ENCODE data around the gene TARM1. TPM values are rescaled to one million over a fixed set of nuclear protein-coding genes. Genes with fewer than 3 reads are reported as not detected.
A peak's percentile ranks its signal among the peaks of the same experiment; 100 is the strongest.

TARM1 gene
- total and polyA plus RNA-seq, 7 experiments from 2014 or later, result not detected

DNA sequence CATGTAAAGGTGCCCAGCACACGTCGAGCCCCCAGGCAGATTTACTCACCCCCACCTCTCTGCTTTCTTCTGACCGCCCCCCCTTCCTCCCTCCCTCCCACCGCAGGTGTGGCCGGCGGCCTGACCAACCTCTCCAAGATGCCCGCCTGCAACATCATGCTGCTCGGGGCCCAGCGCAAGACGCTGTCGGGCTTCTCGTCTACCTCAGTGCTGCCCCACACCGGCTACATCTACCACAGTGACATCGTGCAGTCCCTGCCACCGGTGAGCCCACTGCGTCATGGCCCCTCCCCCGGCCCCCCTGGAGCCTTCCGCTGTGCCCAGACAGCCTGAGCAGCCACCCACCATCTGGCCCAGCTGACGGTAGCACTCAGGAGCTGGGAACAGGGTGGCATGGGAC, 43.2 kb upstream of the TARM1 start:
- ChIA-PET CTCF (no interaction called here), POLR2A (interaction anchor here (1.9 kb wide), 1 partner anchor 9 kb away, joined by 11 read pairs; the partner anchor contains the start of genes PRPF31 and TFPT)
- no peak overlapping the region for H3K27ac Mint-ChIP-seq
- H3K4me1 Mint-ChIP-seq, result no peaks in the 10 kb centered on the region
- H3K27ac ChIP-seq (ENCODE audit: low read depth, low read length), result no peak overlapping the region
- H3K36me3 ChIP-seq (ENCODE audit: control insufficient read depth in 2 of 3, insufficient read depth in 3 of 3, low read length in 3 of 3), result peaks cover 9 to 98% (median 24%) of the 10 kb centered on the region in 3 experiments
- no peaks in the 10 kb centered on the region for H3K27me3 ChIP-seq (ENCODE audit: control insufficient read depth in 2 of 2, insufficient read depth in 2 of 2, low read length in 2 of 2)
- H3K4me1 ChIP-seq (ENCODE audit: control insufficient read depth in 2 of 2, insufficient read depth in 2 of 2, low read length in 2 of 2), result no peaks in the 10 kb centered on the region
- H3K4me3 Mint-ChIP-seq, result no peak overlapping the region
- no peak for ATAC-seq
- H3K4me3 ChIP-seq (ENCODE audit: low read length), result no peak overlapping the region
- no peaks in the 10 kb centered on the region for H3K9me3 Mint-ChIP-seq
- no peaks in the 10 kb centered on the region for H3K9me3 ChIP-seq (ENCODE audit: control insufficient read depth in 2 of 3, low read length in 3 of 3)
- DNase-seq, result no peak
- peaks cover 10 to 39% (median 14%) of the 10 kb centered on the region in 5 donors for H3K36me3 Mint-ChIP-seq
- H3K27me3 Mint-ChIP-seq, result no peaks in the 10 kb centered on the region
- intact Hi-C loops (cut with micrococcal nuclease), result no loop called here

DNA sequence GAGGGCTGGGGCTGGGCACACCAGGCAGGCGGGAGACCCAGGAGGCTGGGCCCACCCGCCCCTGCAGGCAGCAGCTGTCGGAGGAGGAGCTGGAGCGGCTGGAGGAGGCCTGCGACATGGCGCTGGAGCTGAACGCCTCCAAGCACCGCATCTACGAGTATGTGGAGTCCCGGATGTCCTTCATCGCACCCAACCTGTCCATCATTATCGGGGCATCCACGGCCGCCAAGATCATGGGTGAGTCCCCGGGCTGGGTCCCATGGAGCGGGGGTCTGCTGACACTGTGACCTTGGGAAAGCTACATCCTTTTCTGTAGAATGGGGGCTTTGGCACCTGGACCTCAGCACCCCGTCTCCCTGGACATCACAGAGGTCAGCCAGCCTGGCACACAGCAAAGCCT, 42.5 kb upstream of the TARM1 start:
- Histone ChIP-seq H3K4me3 (ENCODE audit: low read length) (no peak overlapping the region), H3K27ac (ENCODE audit: low read depth, low read length) (no peak overlapping the region), H3K27me3 (ENCODE audit: control insufficient read depth in 2 of 2, insufficient read depth in 2 of 2, low read length in 2 of 2) (no peaks in the 10 kb centered on the region), H3K9me3 (ENCODE audit: control insufficient read depth in 2 of 3, low read length in 3 of 3) (no peaks in the 10 kb centered on the region), H3K36me3 (ENCODE audit: control insufficient read depth in 2 of 3, insufficient read depth in 3 of 3, low read length in 3 of 3) (peaks cover 6 to 97% (median 24%) of the 10 kb centered on the region in 3 experiments), H3K4me1 (ENCODE audit: control insufficient read depth in 2 of 2, insufficient read depth in 2 of 2, low read length in 2 of 2) (no peaks in the 10 kb centered on the region)
- Mint-ChIP-seq H3K27ac (no peak overlapping the region), H3K36me3 (peaks cover 10 to 39% (median 14%) of the 10 kb centered on the region in 5 donors), H3K4me1 (no peaks in the 10 kb centered on the region), H3K9me3 (no peaks in the 10 kb centered on the region), H3K27me3 (no peaks in the 10 kb centered on the region), H3K4me3 (no peak overlapping the region)
- intact Hi-C loops (cut with micrococcal nuclease), result no loop called here
- ChIA-PET POLR2A (interaction anchor here (1.4 to 1.9 kb wide), 2 partner anchors 8 to 13 kb away, joined by 3 to 11 read pairs; partner anchors contain the start of genes PRPF31 and TFPT), CTCF (no interaction called here)
- DNase-seq (no peak), ATAC-seq (no peak)

DNA sequence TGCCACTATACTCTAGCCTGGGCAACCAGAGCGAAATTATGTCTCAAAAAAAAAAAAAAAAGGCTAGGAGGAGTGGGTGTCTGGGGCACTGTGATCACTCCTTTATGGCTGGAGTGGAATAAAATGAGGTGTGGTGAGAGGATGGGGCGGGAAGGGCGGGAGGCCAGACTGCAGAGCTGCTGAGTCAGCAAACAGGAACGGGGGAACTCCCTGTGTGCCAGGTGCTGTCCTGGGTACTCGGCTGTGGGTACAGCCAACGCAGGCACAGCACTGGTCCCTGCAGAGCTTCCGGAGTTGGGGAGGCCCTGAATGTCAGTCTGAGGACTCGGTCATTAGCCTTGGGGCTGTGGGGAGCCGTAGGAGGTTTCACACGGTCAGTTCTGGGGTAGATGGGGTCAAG, 40.1 kb upstream of the TARM1 start:
- no peaks in the 10 kb centered on the region for H3K27me3 Mint-ChIP-seq
- no peak overlapping the region for H3K27ac Mint-ChIP-seq
- Histone ChIP-seq H3K36me3 (ENCODE audit: control insufficient read depth in 2 of 3, insufficient read depth in 3 of 3, low read length in 3 of 3) (peaks cover 6 to 79% (median 18%) of the 10 kb centered on the region in 3 experiments), H3K4me3 (ENCODE audit: low read length) (no peak overlapping the region), H3K4me1 (ENCODE audit: control insufficient read depth in 2 of 2, insufficient read depth in 2 of 2, low read length in 2 of 2) (peaks cover 0 to 10% of the 10 kb centered on the region in 2 donors), H3K27me3 (ENCODE audit: control insufficient read depth in 2 of 2, insufficient read depth in 2 of 2, low read length in 2 of 2) (no peaks in the 10 kb centered on the region), H3K27ac (ENCODE audit: low read depth, low read length) (no peak overlapping the region), H3K9me3 (ENCODE audit: control insufficient read depth in 2 of 3, low read length in 3 of 3) (no peaks in the 10 kb centered on the region)
- peaks cover 5 to 19% (median 11%) of the 10 kb centered on the region in 7 donors for H3K4me1 Mint-ChIP-seq
- ChIA-PET CTCF (no interaction called here), POLR2A (no interaction called here)
- H3K36me3 Mint-ChIP-seq, result peaks cover 3 to 40% (median 9%) of the 10 kb centered on the region in 5 donors
- no peak for DNase-seq
- intact Hi-C loops (cut with micrococcal nuclease), result no loop called here
- no peak overlapping the region for H3K4me3 Mint-ChIP-seq
- no peak for ATAC-seq
- no peaks in the 10 kb centered on the region for H3K9me3 Mint-ChIP-seq

DNA sequence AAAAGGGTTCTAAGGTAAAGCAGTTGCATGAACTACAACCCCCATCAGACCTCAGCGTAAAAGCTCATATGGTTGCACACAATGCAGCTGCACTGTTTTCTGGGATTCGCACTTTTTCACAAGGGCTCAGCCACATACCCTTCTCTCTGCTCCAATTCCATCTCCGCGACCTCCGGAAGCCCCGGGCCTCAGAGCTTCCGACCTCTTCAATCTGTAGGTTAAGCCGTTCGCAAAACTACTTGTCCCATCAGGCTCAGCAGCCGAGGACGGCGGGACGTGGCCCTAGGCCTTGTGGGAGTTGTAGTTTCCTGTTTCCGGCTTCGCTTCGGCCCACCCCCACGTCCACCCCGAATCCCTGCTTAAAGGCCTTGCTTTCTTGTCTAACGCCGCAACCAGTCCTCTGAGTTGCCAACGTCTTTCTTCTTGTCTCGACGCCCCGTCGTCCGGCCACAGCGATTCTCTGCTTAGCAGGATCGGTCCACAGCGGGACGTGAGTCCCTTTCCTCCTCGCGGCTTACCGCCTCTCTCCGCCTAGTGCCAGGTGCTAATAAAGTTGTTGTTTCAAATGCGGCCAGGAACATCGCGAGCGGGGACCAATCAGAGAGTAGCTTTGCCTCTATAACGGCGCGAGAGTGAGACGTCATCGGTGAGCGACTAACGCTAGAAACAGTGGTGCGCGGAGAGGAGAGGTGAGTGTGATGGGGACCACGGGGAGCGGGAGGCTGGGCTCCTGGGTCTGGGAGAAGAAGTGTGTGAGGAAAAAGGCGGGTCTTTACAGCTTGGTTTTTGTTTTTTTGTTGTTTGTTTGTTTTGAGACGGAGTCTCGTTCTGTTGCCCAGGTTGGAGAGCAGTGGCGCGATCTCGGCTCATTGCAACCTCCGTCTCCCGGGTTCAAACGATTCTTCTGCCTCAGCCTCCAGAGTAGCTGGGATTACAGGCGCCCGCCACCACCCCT, 34.2 kb upstream of the TARM1 start, which contains the start of the genes PRPF31 and TFPT:
PRPF31 (plus strand) TSS at position 646 of the 955 bp plus-strand sequence. CDS start 2,525 bp downstream, outside the sequence.
TFPT (minus strand) TSS at position 549 of the 955 bp plus-strand sequence; CDS start at position 161, 388 bp downstream.
- ChIA-PET CTCF (interaction anchor here (0.6 to 1.5 kb wide), 5 partner anchors 17 to 151 kb away, joined by 3 to 4 read pairs (median 3); no protein-coding TSS in a partner anchor), POLR2A (interaction anchor here (0.8 to 5.0 kb wide), 17 partner anchors 9 to 1293 kb away, joined by 3 to 86 read pairs (median 4); partner anchors contain the start of genes CNOT3, LENG1, LENG8 and MBOAT7)
- H3K27me3 Mint-ChIP-seq, result peaks cover 0 to 2% (median 0%) of the 10 kb centered on the region in 5 donors
- peaks cover 23 to 48% (median 42%) of the 10 kb centered on the region in 7 donors for H3K4me1 Mint-ChIP-seq
- peak; percentile 92 for ATAC-seq
- Histone ChIP-seq H3K4me1 (ENCODE audit: control insufficient read depth in 2 of 2, insufficient read depth in 2 of 2, low read length in 2 of 2) (peaks cover 11 to 20% of the 10 kb centered on the region in 2 donors), H3K27ac (ENCODE audit: low read depth, low read length) (peak within 1 kb of the TSS; percentile 88), H3K36me3 (ENCODE audit: control insufficient read depth in 2 of 3, insufficient read depth in 3 of 3, low read length in 3 of 3) (peaks cover 0 to 33% (median 6%) of the 10 kb centered on the region in 3 experiments), H3K27me3 (ENCODE audit: control insufficient read depth in 2 of 2, insufficient read depth in 2 of 2, low read length in 2 of 2) (no peaks in the 10 kb centered on the region), H3K9me3 (ENCODE audit: control insufficient read depth in 2 of 3, low read length in 3 of 3) (no peaks in the 10 kb centered on the region), H3K4me3 (ENCODE audit: low read length) (peak within 1 kb of the TSS; percentile 94)
- H3K9me3 Mint-ChIP-seq, result peaks cover 0 to 5% (median 0%) of the 10 kb centered on the region in 11 donors
- DNase-seq, result peak; percentile 80 to 98 (median 97)
- intact Hi-C loops (cut with micrococcal nuclease), result loop anchor here (1.0 to 10.0 kb wide), 14 partner anchors 13 to 1002 kb away; partner anchors contain the start of genes CNOT3 (in 2 of the 2), LENG1 (in 2 of the 2), NDUFA3 (in 2 of the 2) and PPP1R12C (in 2 of the 2)
- peaks cover 7 to 20% (median 14%) of the 10 kb centered on the region in 5 donors for H3K36me3 Mint-ChIP-seq
- peak within 1 kb of the TSS; percentile 88 to 97 (median 94) for H3K27ac Mint-ChIP-seq
- H3K4me3 Mint-ChIP-seq, result peak within 1 kb of the TSS; percentile 86 to 96 (median 94)

DNA sequence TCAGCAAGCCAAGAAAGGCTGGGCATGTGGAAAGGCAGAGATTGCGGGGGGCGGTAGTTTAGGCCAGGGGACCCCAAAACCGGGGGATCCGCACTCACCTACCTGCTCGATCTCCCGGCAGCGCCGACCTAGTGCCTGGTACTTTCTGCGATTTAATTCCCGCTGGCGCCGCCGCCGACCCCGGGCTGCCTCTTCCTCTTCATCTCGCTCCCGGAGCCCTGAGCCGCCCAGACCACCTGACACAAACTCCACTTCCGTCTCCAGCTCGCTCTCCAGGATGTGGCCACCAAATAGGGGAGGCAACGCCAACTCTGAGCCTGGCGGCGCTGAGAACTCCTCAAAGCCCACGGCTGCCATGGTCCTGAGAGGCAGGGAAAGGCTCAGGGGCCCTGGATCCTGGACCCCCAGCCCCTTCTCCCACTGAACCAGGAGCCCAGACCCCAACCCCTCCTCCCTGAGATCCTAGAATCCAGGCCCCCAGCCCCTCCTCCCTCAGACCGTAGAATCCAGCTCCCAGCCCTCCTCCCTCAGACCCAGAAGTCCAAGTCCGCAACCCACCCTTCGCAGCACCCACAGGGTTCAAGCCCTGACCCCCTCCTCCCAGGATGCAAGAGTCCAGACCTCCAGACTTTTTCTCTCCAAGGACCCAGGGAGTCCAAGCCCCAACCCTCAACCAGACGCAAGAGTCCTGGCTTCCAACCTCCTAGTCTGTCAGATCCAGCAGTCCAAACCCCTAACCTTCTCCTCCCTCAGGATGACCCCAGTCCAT, 33.4 kb upstream of the TARM1 start:
- ChIA-PET POLR2A (interaction anchor here (0.5 to 5.0 kb wide), 17 partner anchors 10 to 1294 kb away, joined by 3 to 86 read pairs (median 4); partner anchors contain the start of genes CNOT3, LENG1, MBOAT7 and MYADM), CTCF (interaction anchor here (0.9 to 1.5 kb wide), 3 partner anchors 12 to 22 kb away, joined by 3 read pairs; no protein-coding TSS in a partner anchor)
- peak; percentile 21 for ATAC-seq
- Histone ChIP-seq H3K27ac (ENCODE audit: low read depth, low read length) (peak overlapping the region; percentile 88), H3K4me1 (ENCODE audit: control insufficient read depth in 2 of 2, insufficient read depth in 2 of 2, low read length in 2 of 2) (peaks cover 11 to 20% of the 10 kb centered on the region in 2 donors), H3K9me3 (ENCODE audit: control insufficient read depth in 2 of 3, low read length in 3 of 3) (no peaks in the 10 kb centered on the region), H3K36me3 (ENCODE audit: control insufficient read depth in 2 of 3, insufficient read depth in 3 of 3, low read length in 3 of 3) (peaks cover 4 to 33% (median 10%) of the 10 kb centered on the region in 3 experiments), H3K4me3 (ENCODE audit: low read length) (peak overlapping the region; percentile 94), H3K27me3 (ENCODE audit: control insufficient read depth in 2 of 2, insufficient read depth in 2 of 2, low read length in 2 of 2) (no peaks in the 10 kb centered on the region)
- Mint-ChIP-seq H3K36me3 (peaks cover 3 to 22% (median 9%) of the 10 kb centered on the region in 5 donors), H3K4me1 (peaks cover 23 to 48% (median 42%) of the 10 kb centered on the region in 7 donors), H3K27ac (peak overlapping the region; percentile 88 to 97 (median 94)), H3K4me3 (peak overlapping the region; percentile 86 to 96 (median 94)), H3K9me3 (peaks cover 0 to 5% (median 0%) of the 10 kb centered on the region in 11 donors), H3K27me3 (peaks cover 0 to 2% (median 0%) of the 10 kb centered on the region in 5 donors)
- intact Hi-C loops (cut with micrococcal nuclease), result loop anchor here (1.0 to 10.0 kb wide), 14 partner anchors 12 to 1003 kb away; partner anchors contain the start of genes CNOT3 (in 2 of the 2), LENG1 (in 2 of the 2), NDUFA3 (in 2 of the 2) and PPP1R12C (in 2 of the 2)
- DNase-seq, result peak in 8 of 9 donors; percentile 39 to 49 (median 45)

Data from naive thymus-derived CD4-positive, alpha-beta T cell (primary cell).